CD14-positive monocyte (primary cell): Measurements from ENCODE around the gene MAP3K3. TPM values are rescaled to one million over a fixed set of nuclear protein-coding genes. Genes with fewer than 3 reads are reported as not detected.
A peak's percentile ranks its signal among the peaks of the same experiment; 100 is the strongest.

Source experiments
- DNase-seq, 3 donors: peaks; one replicate each; pipeline ENCODE4 v3.0.0-alpha.2; 2011 to 2022
- H2AFZ ChIP-seq: 2 replicates; pipeline ENCODE4 v1.6.0; 2012; ENCODE audit warnings: mild to moderate bottlenecking, low read depth, low read length, inconsistent platforms; ENCODE audit not compliant: insufficient read depth, poor library complexity, severe bottlenecking
- H3K27ac ChIP-seq, 2 donors: 1 replicate in 1 of 2; 2 replicates in 1 of 2; pipeline ENCODE4 v1.5.1; 2012 to 2013; ENCODE audit warnings: low read length in 2 of 2, control low read depth in 1 of 2, inconsistent platforms in 1 of 2, low read depth in 1 of 2, mild to moderate bottlenecking in 1 of 2
- H3K27me3 ChIP-seq, 2 donors: one replicate each; pipeline versions ENCODE4 v1.6.0 to v1.6.1; 2011 to 2013; ENCODE audit warnings: low read length in 2 of 2; ENCODE audit not compliant: control insufficient read depth in 2 of 2, insufficient read depth in 2 of 2
- H3K36me3 ChIP-seq, 2 donors: replicated peaks in 1 of 2; 1 replicate in 1 of 2; 2 replicates in 1 of 2; pipeline versions ENCODE4 v1.5.1 to v1.6.1; 2012 to 2013; ENCODE audit warnings: low read length in 2 of 2, control low read depth in 1 of 2, inconsistent platforms in 1 of 2, mild to moderate bottlenecking in 1 of 2; ENCODE audit not compliant: insufficient read depth in 2 of 2, control insufficient read depth in 1 of 2
- H3K4me1 ChIP-seq, 2 donors: 1 replicate in 1 of 2; 2 replicates in 1 of 2; pipeline versions ENCODE4 v1.5.1 to v1.6.1; 2012 to 2013; ENCODE audit warnings: low read length in 2 of 2, control low read depth in 1 of 2, inconsistent platforms in 1 of 2, mild to moderate bottlenecking in 1 of 2, moderate library complexity in 1 of 2; ENCODE audit not compliant: insufficient read depth in 2 of 2, control insufficient read depth in 1 of 2
- H3K4me2 ChIP-seq: replicated peaks from 2 replicates; pipeline ENCODE3; 2012; ENCODE audit warnings: low read length, moderate library complexity, mild to moderate bottlenecking; ENCODE audit not compliant: poor library complexity, severe bottlenecking; ENCODE audit errors: extremely low read depth
- H3K4me3 ChIP-seq, 3 experiments: fragments of 200-600 bp in 1 of 3; sonication (generic) in 1 of 3; replicated peaks in 1 of 3; 1 replicate in 2 of 3; 2 replicates in 1 of 3; pipeline ENCODE4 v1.5.1; 2011 to 2013; ENCODE audit warnings: low read length in 3 of 3, mild to moderate bottlenecking in 3 of 3, control low read depth in 2 of 3, low read depth in 2 of 3, inconsistent platforms in 1 of 3, moderate library complexity in 1 of 3
- H3K79me2 ChIP-seq: 2 replicates; pipeline ENCODE4 v1.6.0; 2012; ENCODE audit warnings: mild to moderate bottlenecking, control low read depth, inconsistent platforms, low read length, moderate library complexity; ENCODE audit not compliant: insufficient read depth
- H3K9ac ChIP-seq: 2 replicates; pipeline ENCODE4 v1.6.0; 2017; ENCODE audit warnings: low read length, mild to moderate bottlenecking; ENCODE audit not compliant: insufficient read depth, poor library complexity, severe bottlenecking
- H3K9me3 ChIP-seq, 2 donors: replicated peaks in 1 of 2; 1 replicate in 1 of 2; 2 replicates in 1 of 2; pipeline versions ENCODE4 v1.5.1 to v1.6.1; 2012 to 2013; ENCODE audit warnings: low read length in 2 of 2, control low read depth in 1 of 2; ENCODE audit not compliant: control insufficient read depth in 1 of 2, insufficient read depth in 1 of 2
- H4K20me1 ChIP-seq: 2 replicates; pipeline ENCODE4 v1.6.0; 2012; ENCODE audit warnings: mild to moderate bottlenecking, low read length, control low read depth, moderate library complexity; ENCODE audit not compliant: insufficient read depth
- H3K27ac Mint-ChIP-seq, 7 donors: one replicate each; pipeline ENCODE4 v1.8.0; 2020; ENCODE audit warnings: mild to moderate bottlenecking in 7 of 7, mixed read lengths in 7 of 7, moderate library complexity in 6 of 7, inconsistent platforms in 2 of 7
- H3K27me3 Mint-ChIP-seq, 3 donors: one replicate each; pipeline ENCODE4 v1.8.0; 2021 to 2022; ENCODE audit warnings: low read depth in 3 of 3, mild to moderate bottlenecking in 3 of 3, mixed read lengths in 3 of 3, moderate library complexity in 3 of 3, inconsistent platforms in 1 of 3
- H3K36me3 Mint-ChIP-seq, 2 donors: one replicate each; pipeline ENCODE4 v1.8.0; 2020; ENCODE audit warnings: mixed read lengths in 2 of 2, inconsistent platforms in 1 of 2, mild to moderate bottlenecking in 1 of 2
- H3K4me1 Mint-ChIP-seq: one replicate; pipeline ENCODE4 v1.8.0; 2020; ENCODE audit warnings: mild to moderate bottlenecking, mixed read lengths
- H3K4me3 Mint-ChIP-seq, 2 donors: one replicate each; pipeline ENCODE4 v1.8.0; 2020; ENCODE audit warnings: mild to moderate bottlenecking in 2 of 2, mixed read lengths in 2 of 2, moderate library complexity in 1 of 2
- H3K9me3 Mint-ChIP-seq, 7 donors: one replicate each; pipeline ENCODE4 v1.8.0; 2020 to 2022; ENCODE audit warnings: mixed read lengths in 7 of 7, mild to moderate bottlenecking in 6 of 7, moderate library complexity in 6 of 7, inconsistent platforms in 2 of 7
- WGBS: methylation state at CpG from one replicate; pipeline ENCODE4 v1.1.5; 2013; ENCODE audit warnings: missing lambda C conversion rate; ENCODE audit not compliant: insufficient coverage; 5-methylcytosine and 5-hydroxymethylcytosine counted together
- intact Hi-C, 2 donors: fragments of 100-400 bp; cut with micrococcal nuclease; formaldehyde crosslinking; loops; one replicate each; pipeline versions ENCODE4 v1.15.0 to v1.15.1; 2023
- polyA plus RNA-seq, 3 donors: library from polyadenylated mRNA; depleted of rRNA in 1 of 3; unstranded in 2 of 3; stranded (reverse) in 1 of 3; fragments of 300-500 nt in 2 of 3; fragments of >200 nt in 1 of 3; fragmentation: Illumina TruSeq in 2 of 3; gene quantifications; 1 replicate in 2 of 3; 2 replicates in 1 of 3; pipeline ENCODE4 v1.2.3, GENCODE V29; 2012 to 2021
- TF ChIP-seq, protein P1 (sequence below): fragments of 200-600 bp; IDR thresholded peaks from one replicate; pipeline ENCODE4 v1.8.0; 2022; ENCODE audit warnings: antibody characterized with exemption, mild to moderate bottlenecking

Gene MAP3K3
- polyA plus RNA-seq, 3 donors = 52.2 to 219 (median 63.6) TPM

DNA sequence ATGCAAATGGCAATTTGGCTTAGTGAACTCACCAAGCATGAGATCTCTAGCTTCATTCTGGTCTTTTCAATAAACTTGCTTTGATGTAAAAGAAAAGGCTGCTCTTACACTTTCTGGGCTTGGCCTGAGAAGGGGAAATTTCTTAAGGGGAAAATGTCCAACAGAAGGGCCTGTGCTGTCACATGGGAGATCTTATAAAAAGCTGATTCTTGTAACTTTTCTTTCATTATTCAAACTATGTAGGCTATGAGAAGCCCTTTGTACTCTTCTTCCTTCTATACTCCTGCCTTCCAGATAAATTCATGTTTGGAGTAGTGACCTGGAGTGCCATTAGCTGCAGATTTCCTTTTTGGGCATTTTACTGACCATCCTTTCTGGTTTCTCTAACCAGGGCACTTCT, 60.8 kb downstream of the MAP3K3 start:
- peaks cover 0 to 13% of the 10 kb centered on the region in 2 donors for H3K4me1 ChIP-seq
- peaks cover 100% of the 10 kb centered on the region for H4K20me1 ChIP-seq
- H3K9ac ChIP-seq = no peak overlapping the region
- no peak overlapping the region for H3K4me2 ChIP-seq
- H3K4me3 ChIP-seq = no peak overlapping the region
- peak overlapping the region in 1 of 2 donors; percentile 66 for H3K27ac ChIP-seq
- Mint-ChIP-seq H3K36me3 (peaks cover 88 to 100% of the 10 kb centered on the region in 2 donors), H3K27ac (peak overlapping the region in 2 of 7 donors; percentile 7 to 74), H3K27me3 (peaks cover 0 to 3% (median 2%) of the 10 kb centered on the region in 3 donors), H3K4me3 (no peak overlapping the region), H3K4me1 (peaks cover 19% of the 10 kb centered on the region), H3K9me3 (peaks cover 0 to 7% (median 0%) of the 10 kb centered on the region in 7 donors)
- intact Hi-C loops = no loop called here
- TF ChIP-seq, protein P1, sequence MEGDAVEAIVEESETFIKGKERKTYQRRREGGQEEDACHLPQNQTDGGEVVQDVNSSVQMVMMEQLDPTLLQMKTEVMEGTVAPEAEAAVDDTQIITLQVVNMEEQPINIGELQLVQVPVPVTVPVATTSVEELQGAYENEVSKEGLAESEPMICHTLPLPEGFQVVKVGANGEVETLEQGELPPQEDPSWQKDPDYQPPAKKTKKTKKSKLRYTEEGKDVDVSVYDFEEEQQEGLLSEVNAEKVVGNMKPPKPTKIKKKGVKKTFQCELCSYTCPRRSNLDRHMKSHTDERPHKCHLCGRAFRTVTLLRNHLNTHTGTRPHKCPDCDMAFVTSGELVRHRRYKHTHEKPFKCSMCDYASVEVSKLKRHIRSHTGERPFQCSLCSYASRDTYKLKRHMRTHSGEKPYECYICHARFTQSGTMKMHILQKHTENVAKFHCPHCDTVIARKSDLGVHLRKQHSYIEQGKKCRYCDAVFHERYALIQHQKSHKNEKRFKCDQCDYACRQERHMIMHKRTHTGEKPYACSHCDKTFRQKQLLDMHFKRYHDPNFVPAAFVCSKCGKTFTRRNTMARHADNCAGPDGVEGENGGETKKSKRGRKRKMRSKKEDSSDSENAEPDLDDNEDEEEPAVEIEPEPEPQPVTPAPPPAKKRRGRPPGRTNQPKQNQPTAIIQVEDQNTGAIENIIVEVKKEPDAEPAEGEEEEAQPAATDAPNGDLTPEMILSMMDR = no peak
- no peaks in the 10 kb centered on the region for H3K27me3 ChIP-seq
- DNase-seq = no peak
- H3K36me3 ChIP-seq = peaks cover 92 to 99% of the 10 kb centered on the region in 2 donors
- no peaks in the 10 kb centered on the region for H3K9me3 ChIP-seq
- peaks cover 30% of the 10 kb centered on the region for H3K79me2 ChIP-seq
- H2AFZ ChIP-seq = no peak overlapping the region

DNA sequence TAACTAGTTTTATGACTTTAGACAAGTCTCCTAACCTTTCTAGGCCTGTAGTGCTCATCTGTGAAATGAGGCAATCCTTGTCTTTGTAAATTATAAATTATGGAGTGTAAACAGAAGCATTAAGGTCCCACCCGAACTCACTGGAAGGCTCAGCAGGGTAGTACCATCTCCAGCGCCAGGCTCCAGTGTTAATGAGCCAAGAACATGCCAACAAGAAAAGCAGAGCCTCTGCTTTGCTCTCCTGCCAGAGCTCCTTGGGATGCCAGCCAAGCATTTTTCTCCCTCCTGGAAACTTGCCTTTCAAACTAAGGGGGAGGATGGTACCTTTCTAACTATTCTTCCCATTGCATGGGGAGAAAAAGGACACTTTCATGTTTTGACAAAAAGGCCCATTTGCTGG, 62.8 kb downstream of the MAP3K3 start:
- Mint-ChIP-seq H3K4me1 (peaks cover 18% of the 10 kb centered on the region), H3K36me3 (peaks cover 89 to 100% of the 10 kb centered on the region in 2 donors), H3K4me3 (no peak overlapping the region), H3K27me3 (peaks cover 0 to 3% (median 2%) of the 10 kb centered on the region in 3 donors), H3K9me3 (peaks cover 0 to 3% (median 0%) of the 10 kb centered on the region in 7 donors), H3K27ac (peak overlapping the region in 1 of 7 donors; percentile 3)
- intact Hi-C loops = no loop called here
- 100% methylated on average over 1 of the region's 2 CpGs for WGBS
- H3K4me2 ChIP-seq = no peak overlapping the region
- peaks cover 17% of the 10 kb centered on the region for H3K79me2 ChIP-seq
- DNase-seq = no peak
- TF ChIP-seq, protein P1 = no peak
- H3K4me3 ChIP-seq = no peak overlapping the region
- peaks cover 0 to 13% of the 10 kb centered on the region in 2 donors for H3K4me1 ChIP-seq
- H4K20me1 ChIP-seq = peaks cover 100% of the 10 kb centered on the region
- H3K27ac ChIP-seq = no peak overlapping the region
- no peaks in the 10 kb centered on the region for H3K9me3 ChIP-seq
- H3K36me3 ChIP-seq = peaks cover 92 to 99% of the 10 kb centered on the region in 2 donors
- no peaks in the 10 kb centered on the region for H3K27me3 ChIP-seq
- no peak overlapping the region for H2AFZ ChIP-seq
- no peak overlapping the region for H3K9ac ChIP-seq
